GM10266 (cell line): ENCODE results near the gene TSHR.

Source experiments
- DNase-seq: peaks from one replicate; pipeline ENCODE4 v3.0.0; 2012; ENCODE audit errors: extremely low spot score
- TF ChIP-seq, protein P1 (sequence below): IDR thresholded peaks from 2 replicates; pipeline ENCODE4 v1.5.1; 2012; ENCODE audit warnings: mild to moderate bottlenecking, low read depth; ENCODE audit not compliant: control insufficient read depth, insufficient read depth; ENCODE audit errors: missing control alignments

The TSHR gene

GRCh38 chr14:81172881-81173280 is 217.5 kb downstream of the TSHR start:
- TF ChIP-seq, protein P1, sequence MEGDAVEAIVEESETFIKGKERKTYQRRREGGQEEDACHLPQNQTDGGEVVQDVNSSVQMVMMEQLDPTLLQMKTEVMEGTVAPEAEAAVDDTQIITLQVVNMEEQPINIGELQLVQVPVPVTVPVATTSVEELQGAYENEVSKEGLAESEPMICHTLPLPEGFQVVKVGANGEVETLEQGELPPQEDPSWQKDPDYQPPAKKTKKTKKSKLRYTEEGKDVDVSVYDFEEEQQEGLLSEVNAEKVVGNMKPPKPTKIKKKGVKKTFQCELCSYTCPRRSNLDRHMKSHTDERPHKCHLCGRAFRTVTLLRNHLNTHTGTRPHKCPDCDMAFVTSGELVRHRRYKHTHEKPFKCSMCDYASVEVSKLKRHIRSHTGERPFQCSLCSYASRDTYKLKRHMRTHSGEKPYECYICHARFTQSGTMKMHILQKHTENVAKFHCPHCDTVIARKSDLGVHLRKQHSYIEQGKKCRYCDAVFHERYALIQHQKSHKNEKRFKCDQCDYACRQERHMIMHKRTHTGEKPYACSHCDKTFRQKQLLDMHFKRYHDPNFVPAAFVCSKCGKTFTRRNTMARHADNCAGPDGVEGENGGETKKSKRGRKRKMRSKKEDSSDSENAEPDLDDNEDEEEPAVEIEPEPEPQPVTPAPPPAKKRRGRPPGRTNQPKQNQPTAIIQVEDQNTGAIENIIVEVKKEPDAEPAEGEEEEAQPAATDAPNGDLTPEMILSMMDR: no peak
- no peak for DNase-seq

DNA sequence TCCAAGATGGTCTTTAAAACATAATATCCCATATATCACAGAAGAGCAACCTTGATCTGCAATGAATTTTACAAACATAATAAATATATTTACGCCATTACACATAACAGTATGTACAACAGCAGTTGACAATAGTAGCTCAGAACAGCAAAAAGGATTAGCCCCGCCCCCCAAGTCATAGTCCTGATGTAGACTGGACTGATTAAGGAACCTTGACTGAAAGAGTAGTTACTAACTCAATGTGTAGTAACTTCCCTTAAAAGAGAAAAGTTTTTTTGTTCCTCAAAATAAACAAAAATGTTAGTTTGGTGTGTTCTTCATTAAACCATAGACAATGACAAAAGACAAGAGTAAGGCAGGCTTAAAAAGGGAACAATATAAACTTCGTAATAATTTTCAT is 220.8 kb downstream of the TSHR start:
- DNase-seq: no peak
- TF ChIP-seq, protein P1: no peak

DNA sequence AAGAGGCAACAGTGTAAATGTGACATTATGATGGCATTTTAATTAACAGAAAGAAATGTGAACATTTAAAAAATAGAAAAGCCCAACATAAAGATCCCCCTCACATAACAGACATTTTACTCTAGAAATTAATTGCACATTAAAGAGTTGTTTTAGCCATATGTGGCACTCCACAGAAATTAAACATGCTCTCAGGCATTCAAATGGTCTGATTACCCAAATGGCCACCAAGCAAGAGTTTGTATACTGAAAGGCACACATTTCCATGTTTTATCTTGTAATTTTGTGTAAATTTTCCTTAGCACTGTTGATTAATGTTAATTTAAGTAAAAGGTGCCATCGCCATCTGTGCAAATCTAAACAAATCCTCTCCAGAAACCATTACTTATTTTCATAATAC is 221.8 kb downstream of the TSHR start:
- TF ChIP-seq, protein P1: no peak

GRCh38 chr14:81178063-81178462 is 222.6 kb downstream of the TSHR start:
- no peak for DNase-seq
- TF ChIP-seq, protein P1: no peak

More for the DNA sequence above, 221.8 kb downstream of the TSHR start:
- DNase-seq: no peak

- TF ChIP-seq, protein P1: no peak
- no peak for DNase-seq
Observed at GRCh38 chr14:81179631-81180030, 224.2 kb downstream of the TSHR start.

- no peak for DNase-seq
- TF ChIP-seq, protein P1: no peak
Observed at GRCh38 chr14:81187832-81188522, 232.6 kb downstream of the TSHR start.

- TF ChIP-seq, protein P1: no peak
- DNase-seq: no peak
Observed at GRCh38 chr14:81192594-81192993, 237.2 kb downstream of the TSHR start.
